IPS-11a (cell line): ENCODE results near the gene SHC4.

Experiments used
- H3K4me3 ChIP-seq: one replicate; pipeline ENCODE4 v1.5.1; 2013; ENCODE audit warnings: low read depth, low read length, control low read depth

The SHC4 gene

DNA sequence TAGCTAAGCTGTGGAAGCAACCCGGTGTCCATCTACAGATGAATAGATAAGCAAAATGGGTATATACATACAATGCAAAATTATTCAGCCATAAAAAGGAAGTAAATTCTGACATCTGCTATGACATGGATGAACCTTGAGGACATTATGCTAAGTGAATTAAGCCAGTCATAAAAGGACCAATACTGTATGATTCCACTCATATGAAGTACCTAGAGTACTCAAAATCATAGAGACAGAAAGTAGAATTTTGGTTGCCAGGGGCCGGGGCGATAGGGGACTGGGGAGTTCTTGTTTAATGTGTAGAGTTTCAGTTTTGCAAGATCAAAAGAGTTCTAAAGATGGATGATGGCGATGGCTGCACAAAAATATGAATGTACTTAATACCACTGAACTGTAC is 75.5 kb downstream of the SHC4 start:
- no peak overlapping the region for H3K4me3 ChIP-seq

DNA sequence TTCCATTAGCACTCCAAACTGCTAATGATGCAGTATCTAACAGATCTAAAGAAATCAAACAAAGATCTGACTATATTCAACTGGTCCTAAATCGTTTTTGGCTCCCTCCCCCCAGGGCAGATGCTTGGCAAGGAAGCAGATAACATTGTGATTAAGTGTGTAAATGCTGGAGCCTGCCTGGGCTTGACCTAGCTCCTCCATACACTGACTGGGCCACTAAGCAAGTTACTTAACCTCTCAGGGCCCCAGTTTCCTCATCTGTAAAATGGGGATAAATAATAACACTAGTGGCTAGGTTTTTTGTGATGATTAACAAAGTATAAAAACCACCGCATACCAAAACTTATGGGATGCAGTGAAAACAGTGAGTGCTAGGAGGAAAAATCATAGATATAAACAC is 76.6 kb downstream of the SHC4 start:
- H3K4me3 ChIP-seq = no peak overlapping the region

DNA sequence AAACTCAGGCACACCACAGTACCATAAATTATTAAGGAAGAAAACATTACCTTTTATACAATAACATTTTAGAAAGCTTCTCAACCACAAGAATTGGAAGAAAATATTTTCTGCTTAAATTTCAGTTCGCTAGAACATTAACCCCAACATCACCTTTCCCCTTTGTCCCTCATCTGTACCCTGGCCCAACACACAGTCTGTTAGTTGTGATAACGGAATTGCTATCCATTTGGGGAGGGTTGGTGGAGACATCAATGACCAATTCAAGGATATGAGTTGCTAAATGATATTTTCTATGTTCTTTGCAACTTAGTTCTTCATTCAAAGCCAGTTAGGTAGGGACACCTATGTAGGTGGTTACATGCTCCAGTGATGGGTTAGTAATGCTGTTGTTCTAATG is 80.0 kb downstream of the SHC4 start:
- no peak overlapping the region for H3K4me3 ChIP-seq

DNA sequence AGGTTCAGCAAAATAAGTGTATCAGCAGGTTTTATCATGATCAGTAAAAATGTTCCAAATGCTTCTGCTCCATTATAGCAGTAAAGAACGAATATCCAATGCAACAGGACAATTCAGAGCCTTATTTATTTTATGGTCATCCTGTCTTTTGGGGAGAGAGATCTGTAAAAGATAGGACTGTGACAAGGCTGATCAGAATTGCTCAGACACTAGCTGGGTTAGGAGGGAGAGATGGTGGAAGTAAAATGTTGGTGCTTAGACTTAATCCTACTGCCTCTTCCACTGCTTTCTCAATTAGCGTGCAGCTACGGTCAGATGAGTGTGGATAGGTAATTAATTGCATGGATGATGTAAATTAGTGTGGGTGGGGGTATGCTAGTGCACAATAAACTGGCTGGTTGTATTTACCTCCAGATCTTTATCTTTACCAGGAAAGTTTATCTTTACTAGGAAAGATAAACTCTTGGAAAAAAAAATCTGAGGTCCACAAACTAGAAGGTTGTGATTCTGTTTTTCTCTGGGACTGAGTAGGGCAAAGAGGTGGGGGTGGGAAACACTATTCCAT is 83.6 kb downstream of the SHC4 start:
- H3K4me3 ChIP-seq = no peak overlapping the region

DNA sequence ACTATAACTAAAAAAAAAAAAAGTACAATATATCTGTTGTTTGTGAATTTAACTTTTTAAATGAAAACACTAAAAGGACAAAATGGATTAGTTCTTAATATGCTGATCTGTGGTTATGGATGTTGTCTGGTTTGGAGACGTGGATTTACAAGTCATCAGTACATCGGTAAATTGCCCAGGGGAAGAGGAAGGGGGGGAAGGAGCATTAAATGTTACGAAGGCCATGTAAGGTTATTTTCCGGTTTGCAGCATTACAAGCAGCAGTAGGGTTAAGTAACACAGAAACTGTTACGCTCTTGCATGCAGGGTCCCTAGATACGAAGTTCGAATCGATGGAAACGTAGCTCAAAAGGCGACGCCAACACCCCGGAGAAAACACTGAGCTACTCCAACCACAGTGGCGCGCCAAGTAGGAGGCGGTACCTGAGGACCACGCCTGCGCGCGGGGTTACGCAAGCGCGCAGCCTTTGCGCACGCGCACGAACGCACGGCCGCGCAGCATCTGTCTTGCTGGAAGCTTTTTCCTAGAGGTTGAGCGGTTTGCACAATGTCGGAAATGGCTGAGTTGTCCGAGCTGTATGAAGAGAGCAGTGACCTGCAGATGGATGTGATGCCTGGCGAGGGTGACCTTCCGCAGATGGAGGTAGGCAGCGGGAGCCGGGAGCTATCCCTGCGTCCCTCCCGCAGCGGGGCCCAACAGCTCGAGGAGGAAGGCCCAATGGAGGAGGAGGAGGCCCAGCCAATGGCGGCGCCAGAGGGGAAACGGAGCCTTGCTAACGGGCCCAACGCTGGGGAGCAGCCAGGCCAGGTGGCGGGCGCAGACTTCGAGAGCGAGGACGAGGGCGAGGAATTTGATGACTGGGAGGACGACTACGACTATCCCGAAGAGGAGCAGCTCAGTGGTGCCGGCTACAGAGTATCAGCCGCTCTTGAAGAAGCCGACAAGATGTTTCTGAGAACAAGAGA is 85.8 kb downstream of the SHC4 start, which contains the start of gene EID1:
TSS of gene EID1 (plus strand) at position 505 of the 966 bp plus-strand sequence. CDS start at position 548, 43 bp downstream.
- H3K4me3 ChIP-seq = peak within 1 kb of the TSS; percentile 98

DNA sequence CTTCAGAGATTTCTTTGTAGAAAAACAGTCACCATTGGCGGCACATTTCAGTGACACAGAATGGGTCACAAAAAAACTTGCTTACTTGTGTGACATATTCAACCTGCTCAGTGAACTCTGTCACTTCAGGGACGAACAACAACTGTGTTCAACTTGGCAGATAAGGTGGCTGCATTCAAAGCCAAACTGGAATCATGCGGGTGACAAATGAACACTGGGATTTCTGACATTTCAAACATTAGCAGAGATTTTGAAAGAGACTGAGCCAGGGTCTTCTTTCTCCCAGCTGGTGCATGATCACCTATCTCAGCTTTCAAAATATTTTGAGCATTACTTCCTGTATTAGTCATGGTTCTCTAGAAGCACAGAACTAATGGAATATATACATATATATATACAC is 87.7 kb downstream of the SHC4 start:
- no peak overlapping the region for H3K4me3 ChIP-seq

DNA sequence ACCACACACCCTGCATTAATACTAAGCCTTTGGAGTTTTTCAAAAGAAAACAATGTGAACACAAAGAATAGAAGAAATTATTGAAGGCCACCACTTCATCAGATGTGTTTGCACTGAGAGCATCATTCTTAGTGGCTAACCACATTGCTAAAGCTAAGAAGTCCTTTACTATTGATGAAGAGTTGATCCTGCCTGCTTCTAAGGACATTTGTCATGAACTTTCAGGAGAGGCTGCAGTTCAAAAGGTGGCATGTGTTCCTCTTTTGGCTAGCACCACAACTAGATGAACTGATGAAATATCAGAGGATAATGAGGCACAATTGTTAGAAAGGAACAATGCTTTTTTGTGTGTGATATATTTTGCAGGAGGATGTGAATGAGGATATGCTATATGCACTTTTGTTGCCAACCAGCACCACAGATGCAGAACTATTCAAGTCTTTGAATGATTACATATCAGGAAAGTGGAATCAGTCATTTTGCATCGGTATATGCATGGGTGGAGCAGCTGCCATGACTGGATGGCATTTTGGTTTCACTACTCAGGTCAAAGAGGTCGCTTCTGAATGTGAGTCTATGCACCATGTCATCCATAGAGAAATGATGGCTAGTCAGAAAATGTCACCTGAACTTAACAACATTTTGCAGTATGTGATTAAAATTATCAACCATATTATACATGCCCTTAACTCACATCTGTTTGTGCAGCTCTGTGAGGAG is 88.3 kb downstream of the SHC4 start:
- H3K4me3 ChIP-seq = no peak overlapping the region

DNA sequence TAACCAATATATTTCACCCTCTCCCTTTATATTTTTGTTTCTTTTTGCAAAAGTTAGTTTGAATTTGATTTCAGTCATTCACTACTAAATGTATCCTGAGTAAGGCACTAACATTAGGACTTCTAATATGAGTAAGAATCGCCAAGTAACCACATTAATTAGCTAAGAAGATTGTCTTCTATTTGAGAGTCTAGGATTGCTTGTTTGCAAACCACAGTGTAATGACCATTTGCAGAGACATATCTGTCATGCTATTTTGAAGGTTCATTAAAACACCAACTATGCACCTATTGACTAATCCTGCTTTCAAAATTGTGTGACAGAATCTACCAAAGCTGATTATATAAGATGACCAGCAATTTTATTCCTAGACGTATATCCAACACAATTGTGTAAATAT is 91.1 kb downstream of the SHC4 start:
- no peak overlapping the region for H3K4me3 ChIP-seq

DNA sequence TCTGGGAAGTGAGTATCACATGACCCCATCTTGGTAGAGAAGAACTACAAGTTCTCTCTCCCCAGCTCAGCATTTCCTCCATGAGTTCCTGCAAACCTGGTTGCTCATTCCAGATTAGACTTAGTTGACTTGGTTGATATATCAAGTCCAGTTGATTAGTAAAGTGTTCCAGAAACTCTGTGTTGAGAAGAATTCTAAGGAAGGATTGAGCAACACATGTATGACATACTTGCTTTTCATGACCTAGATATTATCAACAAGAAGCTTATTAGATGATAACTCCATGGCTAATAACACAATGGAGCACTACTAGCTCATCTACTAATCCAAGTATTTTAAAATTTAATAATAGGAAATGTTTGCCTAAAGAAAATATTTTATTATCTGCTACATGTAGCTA is 92.2 kb downstream of the SHC4 start:
- no peak overlapping the region for H3K4me3 ChIP-seq

DNA sequence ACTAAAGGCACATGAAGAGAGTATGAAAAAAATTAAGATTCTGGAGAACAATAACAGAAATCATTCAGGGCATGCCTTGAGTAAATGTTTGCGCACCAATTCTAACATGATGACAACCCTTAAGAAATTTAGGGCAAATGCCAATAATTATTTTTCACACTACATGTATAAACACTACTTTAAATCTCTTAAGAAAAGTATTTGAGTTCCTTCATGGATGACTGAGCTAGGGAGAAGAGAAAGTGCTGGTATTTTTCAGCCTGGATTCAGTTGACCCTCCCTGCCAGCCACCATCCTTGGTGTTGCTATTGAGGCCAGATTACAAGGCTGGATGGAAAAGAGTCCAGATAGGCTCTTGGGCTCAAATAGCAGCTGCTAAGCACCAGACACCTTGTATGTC is 93.8 kb downstream of the SHC4 start:
- no peak overlapping the region for H3K4me3 ChIP-seq

DNA sequence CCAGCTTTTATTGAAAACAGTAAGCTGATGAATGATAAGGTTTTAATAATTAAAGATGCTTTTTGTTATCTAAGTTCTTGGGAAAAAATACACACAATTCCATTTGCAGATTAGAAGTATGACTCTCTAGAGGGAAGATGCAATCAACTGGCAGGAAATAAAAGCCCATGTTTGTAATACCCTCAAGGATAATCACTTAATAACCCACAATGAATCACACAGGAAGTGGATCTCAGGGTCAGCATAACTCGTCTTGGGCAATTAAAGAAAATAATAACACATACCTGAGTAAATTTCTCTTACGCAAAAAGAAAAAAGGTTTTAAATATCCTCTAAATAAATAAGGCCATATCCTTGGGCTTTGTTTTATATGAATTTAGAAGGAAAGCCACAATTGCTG is 95.2 kb downstream of the SHC4 start:
- no peak overlapping the region for H3K4me3 ChIP-seq

DNA sequence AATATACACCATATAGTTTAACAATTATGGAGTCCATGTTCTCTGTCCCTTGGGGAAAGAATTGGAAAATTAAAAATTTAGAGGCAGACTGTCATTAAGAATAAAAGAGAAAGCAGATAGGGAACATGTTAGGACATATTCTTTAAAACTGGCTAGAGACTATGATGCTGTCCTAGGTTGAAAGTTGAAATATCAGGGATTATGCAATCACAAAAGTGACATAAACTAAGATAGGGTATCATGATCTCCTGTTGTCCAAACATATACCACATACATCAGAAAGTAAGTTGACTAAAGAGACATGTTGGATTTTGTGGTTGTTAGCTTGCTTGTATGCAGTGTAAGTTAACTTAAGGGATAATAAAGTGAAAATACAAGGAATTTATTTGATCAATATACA is 95.7 kb downstream of the SHC4 start:
- no peak overlapping the region for H3K4me3 ChIP-seq

DNA sequence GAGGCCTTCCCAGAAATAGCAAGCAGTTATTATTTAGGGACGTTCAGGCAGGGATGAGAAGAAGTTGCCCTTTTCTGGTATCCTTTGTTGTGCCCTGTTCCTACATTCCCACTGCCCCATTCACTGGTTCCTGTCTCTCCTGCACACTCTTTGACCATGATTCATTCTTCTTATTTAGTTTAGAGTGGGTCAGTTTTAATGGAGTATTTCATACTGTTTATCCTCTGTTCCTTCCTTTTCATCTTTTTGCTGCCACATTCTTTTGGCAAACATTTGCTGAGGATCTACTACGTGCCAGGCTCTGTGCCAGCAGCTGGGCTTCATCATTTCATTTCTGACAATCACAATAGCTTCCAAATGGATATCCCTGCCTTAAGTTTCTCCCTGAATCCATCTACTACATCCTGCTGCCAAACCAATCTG is 97.6 kb downstream of the SHC4 start:
- no peak overlapping the region for H3K4me3 ChIP-seq

DNA sequence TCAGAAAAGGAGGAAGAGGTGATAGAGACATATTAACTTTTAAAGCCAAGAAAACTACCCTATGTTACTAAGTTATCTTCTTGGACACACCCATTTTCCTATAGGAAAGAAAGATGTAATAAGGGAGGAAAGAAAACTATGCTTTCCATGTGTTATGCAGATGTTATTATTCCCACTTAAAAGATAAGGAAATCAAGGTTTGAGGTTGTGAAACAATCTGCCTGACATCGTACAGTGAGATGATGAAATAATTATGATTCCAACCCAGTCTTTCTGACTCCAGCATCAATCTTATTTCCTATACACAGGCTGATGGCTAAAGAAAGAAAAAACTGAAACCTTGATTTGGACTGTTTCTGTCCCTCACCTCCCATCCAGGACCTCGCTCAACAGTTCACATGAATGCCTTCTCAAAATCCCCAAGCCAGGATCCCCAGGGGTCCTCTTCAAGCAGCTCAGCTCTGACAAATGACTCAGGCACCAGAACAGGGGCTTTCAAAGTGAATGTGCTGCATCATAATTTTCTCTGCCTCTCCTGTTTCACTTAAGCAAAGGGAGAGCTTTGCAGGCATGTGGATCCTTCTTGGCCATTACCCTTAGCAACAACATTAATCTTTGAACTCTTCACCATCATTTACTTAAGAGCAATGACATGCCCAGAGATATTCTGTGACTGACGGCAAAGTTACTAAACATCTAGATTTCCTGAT is 98.2 kb downstream of the SHC4 start:
- no peak overlapping the region for H3K4me3 ChIP-seq

DNA sequence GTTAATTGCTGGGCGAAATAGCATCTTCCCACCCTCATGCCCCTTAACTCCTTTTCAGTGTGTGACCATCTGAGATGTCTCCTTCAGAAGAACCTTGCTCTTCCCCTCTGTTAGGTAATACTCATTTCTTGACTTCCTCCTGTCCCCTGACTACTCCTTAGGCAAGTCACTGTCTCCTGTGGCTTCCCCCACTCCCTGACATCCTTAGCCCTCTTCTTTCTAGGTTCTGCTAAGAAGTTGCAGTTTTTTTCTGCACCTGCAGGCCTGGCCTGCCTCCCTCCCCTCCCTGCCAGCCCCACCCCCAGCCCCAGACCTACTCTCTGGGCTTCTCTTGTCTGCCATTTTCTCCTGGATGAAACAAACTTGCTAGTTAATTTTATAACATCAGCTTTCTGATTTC is 101.0 kb downstream of the SHC4 start:
- H3K4me3 ChIP-seq = no peak overlapping the region

DNA sequence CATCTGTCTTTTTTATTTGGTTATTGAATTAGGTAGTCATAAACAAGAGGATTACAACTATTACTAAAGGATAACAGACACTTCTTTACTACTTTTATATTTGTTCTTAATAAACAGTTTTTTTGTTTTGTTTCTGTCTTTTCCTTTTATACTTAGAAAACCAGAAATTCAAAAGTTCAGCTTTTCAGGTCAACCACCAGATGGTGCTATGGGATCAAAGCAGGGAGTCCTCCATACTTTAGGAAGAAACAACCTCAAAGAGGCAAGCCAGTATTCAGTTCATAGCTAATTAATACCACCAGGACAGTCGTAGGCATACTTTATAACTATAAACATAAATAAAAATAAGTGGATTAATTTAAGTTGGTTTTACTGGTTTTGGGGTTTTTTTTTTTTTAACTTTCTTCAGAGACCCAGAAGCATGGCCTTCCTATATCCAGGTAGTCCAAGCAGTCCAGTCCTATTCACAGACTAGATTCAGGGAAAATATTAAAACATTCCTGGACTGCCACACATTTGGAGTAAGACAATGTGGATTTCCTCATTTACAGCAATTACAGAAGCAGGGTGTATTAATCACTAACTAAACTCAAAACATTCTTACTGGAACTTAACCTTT is 101.8 kb downstream of the SHC4 start:
- no peak overlapping the region for H3K4me3 ChIP-seq

DNA sequence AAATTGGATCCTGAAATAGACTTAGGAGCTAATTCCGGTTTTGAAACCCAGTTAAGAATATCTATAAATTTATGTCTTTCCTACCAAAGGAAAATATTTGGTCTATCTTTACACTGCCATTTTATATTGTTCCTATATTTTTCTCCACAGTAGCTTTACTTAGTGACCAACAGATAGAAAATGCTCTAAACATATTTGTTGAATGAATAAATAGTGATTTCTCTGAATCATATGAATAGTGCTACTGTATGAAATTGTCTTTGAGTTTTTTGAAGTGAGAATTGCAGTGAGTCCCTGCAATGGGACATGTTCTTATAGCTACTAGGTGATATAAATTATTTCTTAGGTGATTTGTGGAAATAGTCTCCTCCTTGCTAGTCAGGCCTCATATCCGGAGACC is 104.3 kb downstream of the SHC4 start:
- H3K4me3 ChIP-seq = no peak overlapping the region

DNA sequence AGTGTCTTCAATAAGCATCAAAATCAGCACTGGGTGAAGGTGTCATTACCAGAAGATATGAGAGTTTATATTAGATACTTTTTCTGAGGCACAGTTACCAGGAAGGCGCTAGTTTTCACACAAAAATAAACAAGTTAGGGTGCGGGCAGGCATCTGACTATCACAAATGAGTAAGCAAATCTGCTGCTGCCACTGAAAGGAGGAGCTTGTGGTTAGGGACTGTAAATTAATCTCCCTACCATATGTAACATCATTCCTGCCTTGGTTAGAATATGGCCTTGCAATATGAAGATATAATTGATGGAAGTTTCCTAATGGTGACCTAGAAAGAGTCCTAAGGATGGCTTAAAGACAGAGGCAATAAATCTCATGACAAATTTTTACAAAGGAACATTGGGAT is 105.3 kb downstream of the SHC4 start:
- no peak overlapping the region for H3K4me3 ChIP-seq

DNA sequence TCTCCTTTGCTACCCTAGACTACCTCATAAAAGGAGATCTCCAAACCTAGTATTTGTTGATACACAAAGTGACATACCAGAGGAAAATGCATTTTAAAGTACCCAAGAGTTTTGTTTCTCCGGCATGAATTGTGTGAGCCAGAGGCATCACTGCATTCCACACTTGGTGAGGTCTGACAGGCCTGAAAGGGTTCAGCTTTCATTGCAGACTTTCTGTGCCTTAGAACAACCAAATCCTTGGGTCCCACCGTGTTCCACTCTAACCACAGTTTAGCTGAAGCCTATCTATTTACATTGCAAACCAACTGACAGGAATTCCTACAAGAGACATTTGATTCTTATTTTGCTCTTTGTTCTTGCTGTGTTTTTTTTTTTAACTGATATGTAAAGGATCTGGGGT is 106.8 kb downstream of the SHC4 start:
- no peak overlapping the region for H3K4me3 ChIP-seq

DNA sequence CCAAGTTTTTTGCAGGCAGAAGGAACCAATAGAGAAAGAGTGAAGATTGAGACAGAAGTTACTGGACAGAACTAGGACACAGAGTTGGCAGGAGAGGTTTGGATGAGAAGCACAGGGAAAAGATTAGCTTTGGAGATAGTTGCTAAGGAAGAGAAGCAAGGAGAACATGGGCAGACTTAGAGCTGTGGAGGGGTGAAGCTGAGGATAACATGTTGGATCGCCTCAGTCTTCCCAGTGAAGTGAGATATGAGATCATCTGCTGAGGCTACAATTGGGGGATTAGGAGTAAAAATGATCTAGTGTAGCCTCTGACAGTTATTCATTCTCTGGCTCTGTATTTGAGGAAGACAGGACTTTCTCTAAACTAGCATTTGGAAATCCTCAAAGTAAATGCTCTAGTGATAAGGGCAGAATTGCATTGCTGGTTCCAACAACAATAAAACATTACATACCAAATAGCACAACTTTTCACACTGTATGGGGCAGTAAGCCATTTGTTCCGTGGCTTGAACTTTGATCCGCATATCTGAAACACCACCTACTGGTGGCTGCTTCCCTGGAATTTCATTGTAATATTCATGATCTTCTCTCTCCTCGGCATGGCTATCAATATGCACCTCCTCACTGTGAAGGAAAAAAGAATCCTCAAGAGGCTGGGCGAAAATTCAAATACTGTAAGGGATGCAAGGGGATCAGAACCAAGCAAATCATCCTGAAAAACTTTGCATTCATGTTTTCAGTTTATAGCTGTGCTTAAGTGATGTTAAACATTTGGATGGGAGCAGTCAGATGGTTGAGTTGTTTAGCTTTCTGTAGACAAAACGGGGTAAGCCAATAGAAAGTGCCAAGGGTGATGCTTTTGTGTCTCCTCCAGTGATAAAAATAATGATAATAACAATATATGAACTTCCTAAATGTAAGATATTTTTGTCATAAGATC is 107.9 kb downstream of the SHC4 start:
- H3K4me3 ChIP-seq = no peak overlapping the region
